ENCODE results near the gene CLCNKB. TPM values are rescaled to one million over a fixed set of nuclear protein-coding genes. Genes with fewer than 3 reads are reported as not detected.
A peak's percentile ranks its signal among the peaks of the same experiment; 100 is the strongest.
"Not testable (repeated sequence)": the region's sequence is repeated elsewhere in the genome, so short reads cannot be mapped to it uniquely, and the experiment has no call there.

The CLCNKB gene
- total and polyA plus RNA-seq, 3 donors from 2014 or later: 2.3 to 4.2 (median 3.7) TPM

GRCh38 chr1:16023050-16023653 is 20.4 kb upstream of the CLCNKB start:
- Histone ChIP-seq H3K9me3 (no peaks in the 10 kb centered on the region), H3K36me3 (ENCODE audit: low read depth, missing control alignments) (no peaks in the 10 kb centered on the region), H3K27me3 (no peaks in the 10 kb centered on the region), H3K4me1 (peaks cover 21% of the 10 kb centered on the region), H3K27ac (no peak overlapping the region), H3K4me3 (no peak overlapping the region)
- DNase-seq: no peak
- intact Hi-C loops (cut with DNase I; ENCODE audit: low total_unique reads): no loop called here
- WGBS, 2 donors: 77 to 100% methylated on average over 3 to 6 of the region's 7 CpGs
- TF ChIP-seq POLR2A (IDR thresholded peaks at IDR 0.05): no peak
- TF ChIP-seq, protein P1, sequence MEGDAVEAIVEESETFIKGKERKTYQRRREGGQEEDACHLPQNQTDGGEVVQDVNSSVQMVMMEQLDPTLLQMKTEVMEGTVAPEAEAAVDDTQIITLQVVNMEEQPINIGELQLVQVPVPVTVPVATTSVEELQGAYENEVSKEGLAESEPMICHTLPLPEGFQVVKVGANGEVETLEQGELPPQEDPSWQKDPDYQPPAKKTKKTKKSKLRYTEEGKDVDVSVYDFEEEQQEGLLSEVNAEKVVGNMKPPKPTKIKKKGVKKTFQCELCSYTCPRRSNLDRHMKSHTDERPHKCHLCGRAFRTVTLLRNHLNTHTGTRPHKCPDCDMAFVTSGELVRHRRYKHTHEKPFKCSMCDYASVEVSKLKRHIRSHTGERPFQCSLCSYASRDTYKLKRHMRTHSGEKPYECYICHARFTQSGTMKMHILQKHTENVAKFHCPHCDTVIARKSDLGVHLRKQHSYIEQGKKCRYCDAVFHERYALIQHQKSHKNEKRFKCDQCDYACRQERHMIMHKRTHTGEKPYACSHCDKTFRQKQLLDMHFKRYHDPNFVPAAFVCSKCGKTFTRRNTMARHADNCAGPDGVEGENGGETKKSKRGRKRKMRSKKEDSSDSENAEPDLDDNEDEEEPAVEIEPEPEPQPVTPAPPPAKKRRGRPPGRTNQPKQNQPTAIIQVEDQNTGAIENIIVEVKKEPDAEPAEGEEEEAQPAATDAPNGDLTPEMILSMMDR (IDR thresholded peaks at IDR 0.05): no peak

DNA sequence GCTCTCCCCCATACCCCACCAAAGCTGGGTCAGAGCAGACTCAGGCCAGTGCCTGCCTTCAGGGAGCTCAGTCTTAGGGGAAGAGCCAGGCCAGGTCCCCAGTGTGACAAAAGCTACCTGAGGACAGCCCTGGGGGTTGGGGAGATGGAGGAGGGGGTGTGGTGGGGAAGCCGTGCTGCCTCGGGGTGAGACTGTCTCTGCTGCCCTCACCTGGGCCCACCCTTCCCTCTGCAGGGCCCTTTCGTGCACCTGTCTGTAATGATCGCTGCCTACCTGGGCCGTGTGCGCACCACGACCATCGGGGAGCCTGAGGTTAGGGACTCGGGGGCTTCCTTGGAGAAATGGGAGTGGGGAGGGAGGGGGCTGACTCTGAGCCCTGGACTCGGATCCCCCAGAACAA is 17.3 kb upstream of the CLCNKB start:
- H3K27me3 ChIP-seq; H3K36me3 ChIP-seq (ENCODE audit: low read depth, missing control alignments); DNase-seq; H3K4me3 ChIP-seq; intact Hi-C loops (cut with DNase I; ENCODE audit: low total_unique reads); H3K9me3 ChIP-seq; H3K4me1 ChIP-seq; H3K27ac ChIP-seq: not testable (repeated sequence)
- WGBS, 2 donors: 64% methylated on average over 10 of the region's 10 CpGs; no CpG with 5 or more reads in 1 of the 2 donors

DNA sequence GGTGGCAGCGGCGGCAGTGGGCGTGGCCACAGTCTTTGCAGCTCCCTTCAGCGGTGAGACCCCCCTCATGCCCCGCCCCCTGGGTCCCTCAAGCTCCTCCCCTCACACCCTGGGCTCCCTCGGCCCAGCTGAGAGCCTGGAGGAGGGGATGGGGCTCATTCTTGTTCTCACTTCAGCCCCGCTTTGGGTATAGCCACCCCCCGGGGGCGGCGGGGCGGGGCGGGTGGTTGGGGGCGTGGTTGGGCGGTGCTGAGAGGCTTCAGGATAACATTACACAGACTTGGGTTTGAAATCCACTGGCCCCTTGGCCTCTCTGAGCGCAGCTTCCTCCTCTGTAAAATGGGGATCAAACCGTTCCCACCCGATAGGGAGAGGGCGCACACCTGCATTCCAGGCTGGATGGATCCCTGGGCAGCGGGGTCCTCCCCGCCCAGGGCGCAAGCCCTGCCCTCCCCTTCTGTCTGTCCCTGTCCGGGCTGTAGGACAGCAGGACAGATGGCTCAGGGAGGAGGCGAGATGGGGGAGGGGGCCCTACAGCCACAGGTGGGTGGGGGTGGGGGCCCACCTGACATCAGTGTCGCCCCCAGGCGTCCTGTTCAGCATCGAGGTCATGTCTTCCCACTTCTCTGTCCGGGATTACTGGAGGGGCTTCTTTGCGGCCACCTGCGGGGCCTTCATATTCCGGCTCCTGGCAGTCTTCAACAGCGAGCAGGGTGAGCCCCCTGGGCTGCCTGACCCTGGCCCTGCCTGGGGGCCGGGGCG is 16.7 kb upstream of the CLCNKB start:
- peaks cover 7% of the 10 kb centered on the region for H3K4me1 ChIP-seq
- no peak for DNase-seq
- no peaks in the 10 kb centered on the region for H3K9me3 ChIP-seq
- WGBS, 2 donors: 24 to 31% methylated on average over 16 to 31 of the region's 33 CpGs
- no peak for TF ChIP-seq POLR2A (IDR thresholded peaks at IDR 0.05)
- TF ChIP-seq, protein P1 (IDR thresholded peaks at IDR 0.05): no peak
- peak overlapping the region in 1 of 2 donors; percentile 39 for H3K4me3 ChIP-seq
- intact Hi-C loops (cut with DNase I; ENCODE audit: low total_unique reads): no loop called here
- H3K27me3 ChIP-seq: no peaks in the 10 kb centered on the region
- no peaks in the 10 kb centered on the region for H3K36me3 ChIP-seq (ENCODE audit: low read depth, missing control alignments)
- H3K27ac ChIP-seq: no peak overlapping the region

DNA sequence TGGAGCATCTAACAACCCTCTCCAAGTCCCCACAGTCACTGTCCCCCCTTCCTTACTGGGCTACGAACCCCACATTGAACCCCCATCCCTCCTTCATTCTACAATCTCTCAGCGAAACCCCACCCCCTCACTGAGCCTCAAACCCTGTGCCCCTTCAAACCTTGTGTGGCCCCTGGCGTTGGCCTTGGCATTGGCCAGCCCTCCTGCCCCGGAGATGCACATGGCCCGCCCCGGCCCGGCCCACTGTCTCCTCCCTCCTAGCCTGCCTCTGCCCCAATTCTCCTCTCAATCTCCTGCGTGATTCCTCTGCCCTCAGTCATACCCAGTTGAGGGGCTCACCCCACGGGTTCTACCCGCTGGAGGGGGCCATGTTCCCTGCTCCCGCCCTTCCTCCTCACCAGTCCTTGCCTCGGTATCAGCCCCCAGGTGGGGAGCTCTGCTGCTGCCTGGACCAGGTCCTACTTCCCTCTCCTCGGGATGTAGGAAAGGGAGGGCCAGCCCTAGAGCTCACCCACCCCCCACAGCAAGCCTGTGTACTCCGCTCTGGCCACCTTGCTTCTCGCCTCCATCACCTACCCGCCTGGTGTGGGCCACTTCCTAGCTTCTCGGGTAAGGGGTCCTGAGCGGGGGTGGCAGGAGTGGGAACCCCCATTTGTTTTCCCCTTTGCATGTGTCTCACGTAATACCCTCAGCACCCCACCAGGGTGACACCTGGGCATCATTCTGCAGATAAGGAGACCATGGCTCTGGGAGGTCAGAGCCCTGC is 15.2 kb upstream of the CLCNKB start:
- Histone ChIP-seq H3K9me3 (no peaks in the 10 kb centered on the region), H3K27ac (no peak overlapping the region), H3K36me3 (ENCODE audit: low read depth, missing control alignments) (no peaks in the 10 kb centered on the region), H3K4me1 (peaks cover 7% of the 10 kb centered on the region), H3K27me3 (no peaks in the 10 kb centered on the region), H3K4me3 (no peak overlapping the region)
- 78 to 79% methylated on average over 18 to 19 of the region's 19 CpGs for WGBS, 2 donors
- no peak for DNase-seq
- TF ChIP-seq, protein P1 (IDR thresholded peaks at IDR 0.05): no peak
- TF ChIP-seq POLR2A (IDR thresholded peaks at IDR 0.05): no peak
- intact Hi-C loops (cut with DNase I; ENCODE audit: low total_unique reads): no loop called here

DNA sequence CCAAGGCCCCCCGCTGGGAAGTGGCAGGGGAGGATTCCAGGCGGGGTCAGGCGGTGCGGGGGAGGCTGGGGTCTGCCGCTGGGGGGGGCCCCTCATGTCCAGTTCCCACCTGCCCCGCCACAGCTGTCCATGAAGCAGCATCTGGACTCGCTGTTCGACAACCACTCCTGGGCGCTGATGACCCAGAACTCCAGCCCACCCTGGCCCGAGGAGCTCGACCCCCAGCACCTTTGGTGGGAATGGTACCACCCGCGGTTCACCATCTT is 14.6 kb upstream of the CLCNKB start:
- DNase-seq: not testable (repeated sequence)

More for the DNA sequence above, 14.6 kb upstream of the CLCNKB start:
- H3K4me1 ChIP-seq; H3K27me3 ChIP-seq; H3K27ac ChIP-seq; H3K4me3 ChIP-seq; intact Hi-C loops (cut with DNase I; ENCODE audit: low total_unique reads); H3K9me3 ChIP-seq; H3K36me3 ChIP-seq (ENCODE audit: low read depth, missing control alignments): not testable (repeated sequence)
- WGBS, 2 donors: 79% methylated on average over 9 of the region's 13 CpGs; no CpG with 5 or more reads in 1 of the 2 donors

All from testis (tissue), 3 donors.